NCI-H2107 (cell line): ENCODE results near the gene E2F8.

Source experiments
- DNase-seq: peaks from one replicate; lab custom pipeline; 2025; lab: John Stamatoyannopoulos, UW

The E2F8 gene

GRCh38 chr11:19187114-19187832, 53.5 kb downstream of the E2F8 start:
- no peak for DNase-seq

- no peak for DNase-seq
Measured at GRCh38 chr11:19185516-19186052, 55.2 kb downstream of the E2F8 start.

GRCh38 chr11:19185036-19185435, 55.7 kb downstream of the E2F8 start:
- no peak for DNase-seq

- no peak for DNase-seq
Measured at GRCh38 chr11:19183646-19184045, 57.1 kb downstream of the E2F8 start.

- no peak for DNase-seq
Measured at GRCh38 chr11:19181531-19182261, 59.0 kb downstream of the E2F8 start.

- DNase-seq = no peak
Measured at GRCh38 chr11:19176629-19177186, 64.0 kb downstream of the E2F8 start.
